GM19463 (cell line): Measurements from ENCODE around the gene CAMKK2.
"Not testable (repeated sequence)": the region's sequence is repeated elsewhere in the genome, so short reads cannot be mapped to it uniquely, and the experiment has no call there.

ENCODE experiments used
- ATAC-seq: cut with Tn5 transposase; IDR thresholded peaks from one replicate; pipeline ENCODE4 v1.9.1; 2021; ENCODE audit warnings: mild to moderate bottlenecking, moderate library complexity; ENCODE audit not compliant: unreplicated experiment

Gene CAMKK2

GRCh38 chr12:121227294-121227693 is 69.2 kb downstream of the CAMKK2 start:
- peak; percentile 76 for ATAC-seq

GRCh38 chr12:121226871-121227270 is 69.6 kb downstream of the CAMKK2 start:
- peak; percentile 5 for ATAC-seq

- ATAC-seq, result no peak
Observed at GRCh38 chr12:121226399-121226798, 70.1 kb downstream of the CAMKK2 start.

- no peak for ATAC-seq
Observed at GRCh38 chr12:121224591-121224990, 71.9 kb downstream of the CAMKK2 start.

- no peak for ATAC-seq
Observed at GRCh38 chr12:121223292-121224285, 72.9 kb downstream of the CAMKK2 start.

- no peak for ATAC-seq
Observed at GRCh38 chr12:121222847-121223246, 73.7 kb downstream of the CAMKK2 start.

- no peak for ATAC-seq
Observed at GRCh38 chr12:121219353-121219986, 77.0 kb downstream of the CAMKK2 start.

GRCh38 chr12:121218588-121219352 is 77.7 kb downstream of the CAMKK2 start:
- ATAC-seq, result no peak

GRCh38 chr12:121217761-121218160 is 78.7 kb downstream of the CAMKK2 start:
- ATAC-seq, result no peak

- ATAC-seq, result no peak
Observed at GRCh38 chr12:121217063-121217462, 79.4 kb downstream of the CAMKK2 start.

GRCh38 chr12:121216102-121216501 is 80.4 kb downstream of the CAMKK2 start:
- ATAC-seq, result no peak

GRCh38 chr12:121214855-121215745 is 81.4 kb downstream of the CAMKK2 start:
- no peak for ATAC-seq

- ATAC-seq, result no peak
Observed at GRCh38 chr12:121214166-121214777, 82.2 kb downstream of the CAMKK2 start.

- ATAC-seq, result no peak
Observed at GRCh38 chr12:121212875-121213274, 83.6 kb downstream of the CAMKK2 start.

GRCh38 chr12:121209624-121210572 is 86.6 kb downstream of the CAMKK2 start, which contains the start of gene P2RX4:
P2RX4 (plus strand) TSS chr12:121210129; CDS start chr12:121210165, 36 bp downstream.
- peak; percentile 84 for ATAC-seq

- no peak for ATAC-seq
Observed at GRCh38 chr12:121209221-121209620, 87.3 kb downstream of the CAMKK2 start.

GRCh38 chr12:121208571-121208970 is 87.9 kb downstream of the CAMKK2 start:
- not testable (repeated sequence) for ATAC-seq

- no peak for ATAC-seq
Observed at GRCh38 chr12:121205491-121205890, 91.0 kb downstream of the CAMKK2 start.

- ATAC-seq, result no peak
Observed at GRCh38 chr12:121203482-121203881, 93.0 kb downstream of the CAMKK2 start.
